ENCODE measurements around the gene IPO5. TPM values are rescaled to one million over a fixed set of nuclear protein-coding genes. Genes with fewer than 3 reads are reported as not detected.
"Not testable (repeated sequence)": the region's sequence is repeated elsewhere in the genome, so short reads cannot be mapped to it uniquely, and the experiment has no call there.

IPO5 gene
- total RNA-seq, 3 donors from 2014 or later, result 97.6 to 157 (median 137) TPM

DNA sequence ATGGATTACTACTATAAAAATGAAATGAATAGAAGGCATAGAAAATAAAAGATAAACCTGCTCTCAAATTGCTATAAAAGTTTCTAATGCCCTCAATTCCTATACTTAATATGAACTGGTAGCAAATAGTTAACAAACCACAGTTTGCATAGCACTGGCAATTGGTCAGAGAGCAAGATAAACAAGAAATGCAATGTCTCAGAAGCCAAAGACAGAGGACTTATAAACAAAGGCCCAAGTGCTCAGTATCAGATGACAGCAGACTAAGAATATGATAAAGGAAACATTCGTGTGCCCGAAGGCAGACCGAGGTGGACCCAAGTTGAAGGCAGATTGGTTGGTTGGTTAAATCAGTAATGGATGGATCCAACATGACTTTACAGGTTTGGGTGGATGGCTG lies 50.6 kb downstream of the IPO5 start:
- TF ChIP-seq POLR2AphosphoS5 (IDR thresholded peaks at IDR 0.05) (no peak), POLR2A (IDR thresholded peaks at IDR 0.05) (no peak)
- TF ChIP-seq, protein P1, sequence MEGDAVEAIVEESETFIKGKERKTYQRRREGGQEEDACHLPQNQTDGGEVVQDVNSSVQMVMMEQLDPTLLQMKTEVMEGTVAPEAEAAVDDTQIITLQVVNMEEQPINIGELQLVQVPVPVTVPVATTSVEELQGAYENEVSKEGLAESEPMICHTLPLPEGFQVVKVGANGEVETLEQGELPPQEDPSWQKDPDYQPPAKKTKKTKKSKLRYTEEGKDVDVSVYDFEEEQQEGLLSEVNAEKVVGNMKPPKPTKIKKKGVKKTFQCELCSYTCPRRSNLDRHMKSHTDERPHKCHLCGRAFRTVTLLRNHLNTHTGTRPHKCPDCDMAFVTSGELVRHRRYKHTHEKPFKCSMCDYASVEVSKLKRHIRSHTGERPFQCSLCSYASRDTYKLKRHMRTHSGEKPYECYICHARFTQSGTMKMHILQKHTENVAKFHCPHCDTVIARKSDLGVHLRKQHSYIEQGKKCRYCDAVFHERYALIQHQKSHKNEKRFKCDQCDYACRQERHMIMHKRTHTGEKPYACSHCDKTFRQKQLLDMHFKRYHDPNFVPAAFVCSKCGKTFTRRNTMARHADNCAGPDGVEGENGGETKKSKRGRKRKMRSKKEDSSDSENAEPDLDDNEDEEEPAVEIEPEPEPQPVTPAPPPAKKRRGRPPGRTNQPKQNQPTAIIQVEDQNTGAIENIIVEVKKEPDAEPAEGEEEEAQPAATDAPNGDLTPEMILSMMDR (IDR thresholded peaks at IDR 0.05), result no peak
- Histone ChIP-seq H3K9me3 (no peaks in the 10 kb centered on the region), H3K27me3 (no peaks in the 10 kb centered on the region), H3K27ac (no peak overlapping the region), H3K4me3 (no peak overlapping the region), H3K4me1 (no peaks in the 10 kb centered on the region), H3K36me3 (peaks cover 12% of the 10 kb centered on the region)
- no peak for DNase-seq (ENCODE audit: low spot score in 2 of 2)
- intact Hi-C loops (cut with DNase I; ENCODE audit: low total_unique reads), result no loop called here

DNA sequence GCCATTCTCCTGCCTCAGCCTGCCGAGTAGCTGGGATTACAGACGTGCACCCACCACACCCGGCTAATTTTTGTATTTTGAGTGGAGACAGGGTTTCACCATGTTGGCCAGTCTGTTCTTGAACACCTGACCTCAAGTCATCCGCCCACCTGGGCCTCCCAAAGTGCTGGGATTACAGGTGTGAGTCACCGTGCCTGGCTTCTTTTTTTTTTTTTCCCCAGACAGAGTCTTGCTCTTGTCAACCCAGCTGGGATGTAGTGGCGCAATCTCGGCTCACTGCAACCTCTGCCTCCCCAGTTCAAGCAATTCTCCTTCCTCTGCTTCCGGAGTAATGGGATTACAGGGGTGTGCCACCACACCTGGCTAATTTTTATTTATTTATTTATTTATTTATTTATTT lies 51.5 kb downstream of the IPO5 start:
- peaks cover 12% of the 10 kb centered on the region for H3K36me3 ChIP-seq
- H3K27ac ChIP-seq; H3K4me3 ChIP-seq; H3K9me3 ChIP-seq; H3K4me1 ChIP-seq; intact Hi-C loops (cut with DNase I; ENCODE audit: low total_unique reads); H3K27me3 ChIP-seq; DNase-seq (ENCODE audit: low spot score in 2 of 2): not testable (repeated sequence)

DNA sequence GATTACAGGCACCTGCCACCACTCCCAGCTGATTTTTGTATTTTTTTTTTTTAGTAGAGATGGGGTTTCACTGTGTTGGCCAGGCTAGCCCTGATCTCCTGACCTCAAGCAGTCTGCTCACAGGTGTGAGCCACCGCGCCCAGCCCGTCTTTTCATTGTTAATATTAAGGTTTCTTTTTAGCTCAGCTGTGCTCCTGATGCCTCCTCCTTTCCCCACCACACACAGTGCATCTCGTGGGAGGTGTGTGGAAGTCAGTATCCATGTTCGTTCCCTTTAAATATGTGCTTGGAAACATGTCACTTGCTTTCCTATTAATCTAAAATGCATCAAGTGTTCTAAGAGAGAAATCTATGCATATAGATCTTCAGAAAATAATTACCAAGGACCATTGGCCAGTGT lies 53.5 kb downstream of the IPO5 start:
- intact Hi-C loops (cut with DNase I; ENCODE audit: low total_unique reads), result no loop called here
- Histone ChIP-seq H3K27me3 (no peaks in the 10 kb centered on the region), H3K4me3 (no peak overlapping the region), H3K9me3 (no peaks in the 10 kb centered on the region), H3K27ac (no peak overlapping the region), H3K36me3 (peaks cover 6% of the 10 kb centered on the region), H3K4me1 (no peaks in the 10 kb centered on the region)
- no peak for TF ChIP-seq POLR2AphosphoS5 (IDR thresholded peaks at IDR 0.05)
- no peak for TF ChIP-seq POLR2A (IDR thresholded peaks at IDR 0.05)
- TF ChIP-seq, protein P1 (IDR thresholded peaks at IDR 0.05), result no peak
- no peak for DNase-seq (ENCODE audit: low spot score in 2 of 2)

DNA sequence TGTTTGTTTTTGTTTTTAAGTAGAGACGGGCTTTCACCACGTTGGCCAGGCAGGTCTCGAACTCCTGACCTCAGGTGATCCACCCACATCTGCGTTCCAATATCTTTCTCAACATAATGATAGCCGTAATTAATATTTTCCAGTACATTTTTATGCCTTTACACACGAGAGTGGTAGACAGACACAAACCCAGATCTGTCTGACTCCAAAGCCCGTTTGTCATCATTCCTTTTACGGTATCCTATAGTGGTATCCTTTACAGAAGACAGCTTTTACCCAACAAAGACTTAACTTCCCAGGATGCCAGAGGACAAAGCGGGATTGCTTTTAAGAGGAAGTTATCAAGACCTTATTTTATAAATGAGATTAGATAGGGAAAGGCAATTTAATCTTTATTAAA lies 59.8 kb downstream of the IPO5 start:
- intact Hi-C loops (cut with DNase I; ENCODE audit: low total_unique reads), result no loop called here
- Histone ChIP-seq H3K4me1 (no peaks in the 10 kb centered on the region), H3K27me3 (no peaks in the 10 kb centered on the region), H3K27ac (no peak overlapping the region), H3K4me3 (no peak overlapping the region), H3K36me3 (peaks cover 6% of the 10 kb centered on the region), H3K9me3 (no peaks in the 10 kb centered on the region)
- no peak for TF ChIP-seq POLR2AphosphoS5 (IDR thresholded peaks at IDR 0.05)
- TF ChIP-seq, protein P1 (IDR thresholded peaks at IDR 0.05), result no peak
- no peak for TF ChIP-seq POLR2A (IDR thresholded peaks at IDR 0.05)
- DNase-seq (ENCODE audit: low spot score in 2 of 2), result no peak

DNA sequence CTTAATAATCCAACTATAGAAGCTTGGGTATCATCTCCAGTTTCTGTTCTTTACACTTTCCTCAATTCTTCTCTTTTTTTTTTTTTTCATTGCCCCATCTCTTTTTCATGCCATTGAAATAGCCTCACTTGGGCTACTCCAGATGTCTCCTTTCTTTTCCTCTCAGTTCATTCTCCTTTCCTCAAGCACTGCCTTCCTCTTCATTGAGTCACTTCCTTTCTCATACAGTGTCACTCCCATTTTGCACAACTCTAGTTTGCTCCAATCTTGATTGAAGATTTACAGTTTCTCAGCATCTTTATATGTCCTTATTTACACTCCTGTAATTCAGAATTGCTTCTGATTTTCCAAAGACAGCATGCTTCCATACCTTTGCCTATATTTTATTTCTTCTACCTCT lies 61.3 kb downstream of the IPO5 start:
- intact Hi-C loops (cut with DNase I; ENCODE audit: low total_unique reads), result no loop called here
- no peak for TF ChIP-seq POLR2A (IDR thresholded peaks at IDR 0.05)
- TF ChIP-seq, protein P1 (IDR thresholded peaks at IDR 0.05), result no peak
- TF ChIP-seq POLR2AphosphoS5 (IDR thresholded peaks at IDR 0.05), result no peak
- no peak for DNase-seq (ENCODE audit: low spot score in 2 of 2)
- Histone ChIP-seq H3K27me3 (no peaks in the 10 kb centered on the region), H3K36me3 (no peaks in the 10 kb centered on the region), H3K27ac (no peak overlapping the region), H3K4me1 (no peaks in the 10 kb centered on the region), H3K4me3 (no peak overlapping the region), H3K9me3 (no peaks in the 10 kb centered on the region)

DNA sequence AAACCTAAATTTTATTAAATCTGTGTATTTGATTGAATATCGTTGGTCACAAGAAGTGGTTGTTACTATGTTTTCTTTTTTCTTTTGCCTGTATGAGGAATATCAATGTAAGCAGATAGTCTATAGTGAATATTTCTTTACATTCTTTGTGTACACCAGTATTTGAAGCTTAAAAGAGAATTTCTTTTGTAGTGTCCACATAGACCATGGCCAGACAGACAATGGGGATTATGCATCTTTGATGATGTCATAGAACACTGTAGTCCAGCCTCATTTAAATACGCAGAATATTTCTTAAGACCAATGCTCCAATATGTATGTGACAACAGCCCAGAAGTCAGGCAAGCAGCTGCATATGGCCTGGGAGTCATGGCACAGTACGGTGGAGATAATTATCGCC lies 64.8 kb downstream of the IPO5 start:
- H3K4me3 ChIP-seq, result no peak overlapping the region
- intact Hi-C loops (cut with DNase I; ENCODE audit: low total_unique reads), result no loop called here
- TF ChIP-seq POLR2AphosphoS5 (IDR thresholded peaks at IDR 0.05), result no peak
- TF ChIP-seq, protein P1 (IDR thresholded peaks at IDR 0.05), result no peak
- no peak for TF ChIP-seq POLR2A (IDR thresholded peaks at IDR 0.05)
- H3K36me3 ChIP-seq, result no peaks in the 10 kb centered on the region
- no peaks in the 10 kb centered on the region for H3K9me3 ChIP-seq
- H3K27me3 ChIP-seq, result no peaks in the 10 kb centered on the region
- no peak for DNase-seq (ENCODE audit: low spot score in 2 of 2)
- no peaks in the 10 kb centered on the region for H3K4me1 ChIP-seq
- H3K27ac ChIP-seq, result no peak overlapping the region

Data from breast epithelium (tissue), 4 donors.